Neural progenitor cell (in vitro differentiated cells): ENCODE results near the gene MRPL2. TPM values are rescaled to one million over a fixed set of nuclear protein-coding genes. Genes with fewer than 3 reads are reported as not detected.

Experiments
- DNase-seq: peaks from one replicate; pipeline ENCODE4 v3.0.0-alpha.2; 2016; ENCODE audit warnings: low spot score
- H2AFZ ChIP-seq: fragments of 200-600 bp; sonication (generic); replicated peaks from 2 replicates; pipeline ENCODE4 v1.6.1; 2016; ENCODE audit warnings: antibody characterized with exemption
- H3F3A ChIP-seq: fragments of 200-600 bp; sonication (generic); 2 replicates; pipeline ENCODE4 v1.6.1; 2016; ENCODE audit warnings: antibody characterized with exemption, low read depth
- H3K27ac ChIP-seq: fragments of 200-600 bp; sonication (generic); 2 replicates; pipeline ENCODE4 v1.5.1; 2016; ENCODE audit warnings: mild to moderate bottlenecking
- H3K27me3 ChIP-seq: fragments of 200-600 bp; sonication (generic); 2 replicates; pipeline ENCODE4 v1.6.1; 2016; ENCODE audit warnings: mild to moderate bottlenecking, moderate library complexity
- H3K36me3 ChIP-seq: fragments of 200-600 bp; sonication (generic); 2 replicates; pipeline ENCODE4 v1.5.1; 2016
- H3K4me1 ChIP-seq: fragments of 200-600 bp; sonication (generic); 2 replicates; pipeline ENCODE4 v1.6.1; 2016; ENCODE audit warnings: mixed run types
- H3K4me2 ChIP-seq: fragments of 200-600 bp; sonication (generic); 2 replicates; pipeline ENCODE4 v1.6.1; 2016
- H3K4me3 ChIP-seq: fragments of 200-600 bp; sonication (generic); 2 replicates; pipeline ENCODE4 v1.5.1; 2016
- H3K79me2 ChIP-seq: fragments of 200-600 bp; sonication (generic); 2 replicates; pipeline ENCODE4 v1.6.1; 2016; ENCODE audit warnings: low read depth
- H3K9ac ChIP-seq: fragments of 200-600 bp; sonication (generic); 2 replicates; pipeline ENCODE4 v1.6.1; 2016
- H3K9me3 ChIP-seq: fragments of 200-600 bp; sonication (generic); 2 replicates; pipeline ENCODE4 v1.5.1; 2016; ENCODE audit warnings: low read depth
- H4K20me1 ChIP-seq: fragments of 200-600 bp; sonication (generic); 2 replicates; pipeline ENCODE4 v1.6.1; 2016; ENCODE audit warnings: low read depth
- H3K27ac Mint-ChIP-seq: 3 replicates; pipeline ENCODE4 v1.8.0; 2021; ENCODE audit warnings: mixed read lengths
- H3K27me3 Mint-ChIP-seq: 2 replicates; pipeline ENCODE4 v1.8.0; 2022; ENCODE audit warnings: low read depth, mild to moderate bottlenecking, inconsistent platforms, moderate library complexity, mixed read lengths; ENCODE audit not compliant: insufficient read depth
- H3K36me3 Mint-ChIP-seq: 3 replicates; pipeline ENCODE4 v1.8.0; 2021; ENCODE audit warnings: mixed read lengths
- H3K4me1 Mint-ChIP-seq: 3 replicates; pipeline ENCODE4 v1.8.0; 2021; ENCODE audit warnings: mixed read lengths
- H3K4me3 Mint-ChIP-seq: 3 replicates; pipeline ENCODE4 v1.8.0; 2021; ENCODE audit warnings: mild to moderate bottlenecking, moderate library complexity, mixed read lengths
- H3K9me3 Mint-ChIP-seq: 3 replicates; pipeline ENCODE4 v1.8.0; 2020; ENCODE audit warnings: mixed read lengths
- EZH2 ChIP-seq: fragments of 200-600 bp; sonication (generic); IDR thresholded peaks from 2 replicates; pipeline ENCODE4 v1.6.1; 2017; ENCODE audit warnings: antibody characterized with exemption, mild to moderate bottlenecking, moderate library complexity
- EZH2phosphoT487 ChIP-seq: fragments of 200-600 bp; sonication (generic); IDR thresholded peaks from 2 replicates; pipeline ENCODE4 v1.6.1; 2017; ENCODE audit warnings: antibody characterized with exemption
- total RNA-seq: library from RNA; depleted of rRNA; stranded (reverse); fragments of >200 nt; gene quantifications from 2 replicates; pipeline ENCODE4 v1.2.3, GENCODE V29; 2015; ENCODE audit warnings: low replicate concordance
- TF ChIP-seq, protein P1 (sequence below): fragments of 200-600 bp; sonication (generic); IDR thresholded peaks from 2 replicates; pipeline ENCODE4 v1.5.1; 2017; ENCODE audit warnings: antibody characterized with exemption, mild to moderate bottlenecking

Gene MRPL2
- total RNA-seq, 1 donor from 2014 or later, result 20.7 TPM

DNA sequence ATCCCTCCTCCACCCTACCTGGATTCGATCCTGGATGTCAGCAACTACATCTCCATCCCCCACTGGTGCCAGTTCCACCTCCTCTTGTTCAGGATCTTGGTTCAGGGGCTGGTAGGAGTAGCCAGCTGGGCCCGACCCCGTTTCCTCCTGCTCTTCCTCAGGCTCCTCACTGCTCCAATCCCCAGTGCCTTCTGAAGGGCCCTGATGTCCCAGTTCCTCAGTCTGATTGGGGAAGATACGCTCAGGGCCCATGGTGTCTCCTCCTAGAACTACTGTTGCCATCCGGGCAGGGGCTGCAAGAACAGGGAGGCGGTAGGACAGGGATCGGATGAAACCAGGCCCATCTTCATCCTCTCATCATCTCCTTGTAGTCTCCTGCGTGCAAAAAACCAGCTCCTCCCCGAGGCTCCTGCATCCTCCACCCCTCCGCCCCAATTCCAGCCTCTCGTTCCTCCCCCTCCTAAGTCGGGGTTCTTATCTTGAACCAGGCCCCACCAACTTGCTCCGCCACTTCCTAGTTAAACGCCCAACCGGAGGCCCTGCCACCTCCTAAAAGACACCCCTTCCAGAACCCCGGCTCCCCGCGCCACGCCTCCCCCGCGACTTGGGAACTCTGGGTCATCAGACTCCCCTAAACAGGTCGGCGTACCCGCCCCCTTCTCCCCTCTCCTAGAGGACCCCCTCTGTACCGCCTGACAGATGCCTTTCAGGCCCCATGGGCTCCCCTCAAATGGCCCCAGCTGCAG lies 46.0 kb downstream of the MRPL2 start:
- TF ChIP-seq EZH2phosphoT487 (no peak), EZH2 (no peak)
- TF ChIP-seq, protein P1, sequence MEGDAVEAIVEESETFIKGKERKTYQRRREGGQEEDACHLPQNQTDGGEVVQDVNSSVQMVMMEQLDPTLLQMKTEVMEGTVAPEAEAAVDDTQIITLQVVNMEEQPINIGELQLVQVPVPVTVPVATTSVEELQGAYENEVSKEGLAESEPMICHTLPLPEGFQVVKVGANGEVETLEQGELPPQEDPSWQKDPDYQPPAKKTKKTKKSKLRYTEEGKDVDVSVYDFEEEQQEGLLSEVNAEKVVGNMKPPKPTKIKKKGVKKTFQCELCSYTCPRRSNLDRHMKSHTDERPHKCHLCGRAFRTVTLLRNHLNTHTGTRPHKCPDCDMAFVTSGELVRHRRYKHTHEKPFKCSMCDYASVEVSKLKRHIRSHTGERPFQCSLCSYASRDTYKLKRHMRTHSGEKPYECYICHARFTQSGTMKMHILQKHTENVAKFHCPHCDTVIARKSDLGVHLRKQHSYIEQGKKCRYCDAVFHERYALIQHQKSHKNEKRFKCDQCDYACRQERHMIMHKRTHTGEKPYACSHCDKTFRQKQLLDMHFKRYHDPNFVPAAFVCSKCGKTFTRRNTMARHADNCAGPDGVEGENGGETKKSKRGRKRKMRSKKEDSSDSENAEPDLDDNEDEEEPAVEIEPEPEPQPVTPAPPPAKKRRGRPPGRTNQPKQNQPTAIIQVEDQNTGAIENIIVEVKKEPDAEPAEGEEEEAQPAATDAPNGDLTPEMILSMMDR, result no peak
- Histone ChIP-seq H3K4me1 (peaks cover 18% of the 10 kb centered on the region), H3K36me3 (no peaks in the 10 kb centered on the region), H3F3A (peaks cover 13% of the 10 kb centered on the region), H2AFZ (peak overlapping the region; percentile 52), H3K4me3 (peak overlapping the region; percentile 82), H3K27ac (no peak overlapping the region), H3K79me2 (peaks cover 59% of the 10 kb centered on the region), H4K20me1 (peaks cover 16% of the 10 kb centered on the region), H3K9ac (peak overlapping the region; percentile 74), H3K27me3 (no peaks in the 10 kb centered on the region), H3K4me2 (peak overlapping the region; percentile 89), H3K9me3 (no peaks in the 10 kb centered on the region)
- no peak for DNase-seq
- H3K36me3 Mint-ChIP-seq, result peaks cover 18% of the 10 kb centered on the region
- peak overlapping the region; percentile 84 for H3K27ac Mint-ChIP-seq
- peaks cover 32% of the 10 kb centered on the region for H3K4me1 Mint-ChIP-seq
- peak overlapping the region; percentile 95 for H3K4me3 Mint-ChIP-seq
- H3K9me3 Mint-ChIP-seq, result no peaks in the 10 kb centered on the region
- H3K27me3 Mint-ChIP-seq, result peaks cover 4% of the 10 kb centered on the region

GRCh38 chr6:43012364-43012763 lies 46.9 kb downstream of the MRPL2 start:
- no peak for DNase-seq
- Mint-ChIP-seq H3K4me3 (peak overlapping the region; percentile 95), H3K9me3 (no peaks in the 10 kb centered on the region), H3K4me1 (peaks cover 32% of the 10 kb centered on the region), H3K27me3 (peaks cover 4% of the 10 kb centered on the region), H3K36me3 (peaks cover 22% of the 10 kb centered on the region), H3K27ac (no peak overlapping the region)
- no peak overlapping the region for H3K27ac ChIP-seq
- H3K4me1 ChIP-seq, result peaks cover 18% of the 10 kb centered on the region
- TF ChIP-seq EZH2 (no peak), EZH2phosphoT487 (no peak)
- TF ChIP-seq, protein P1, result no peak
- peak overlapping the region; percentile 82 for H3K4me3 ChIP-seq
- H3K36me3 ChIP-seq, result no peaks in the 10 kb centered on the region
- peaks cover 16% of the 10 kb centered on the region for H4K20me1 ChIP-seq
- H3K79me2 ChIP-seq, result peaks cover 54% of the 10 kb centered on the region
- no peaks in the 10 kb centered on the region for H3K27me3 ChIP-seq
- H2AFZ ChIP-seq, result no peak overlapping the region
- no peaks in the 10 kb centered on the region for H3K9me3 ChIP-seq
- peaks cover 13% of the 10 kb centered on the region for H3F3A ChIP-seq
- H3K4me2 ChIP-seq, result peak overlapping the region; percentile 89
- H3K9ac ChIP-seq, result peak overlapping the region; percentile 74

GRCh38 chr6:43011207-43011606 lies 48.0 kb downstream of the MRPL2 start:
- Histone ChIP-seq H3K79me2 (peaks cover 43% of the 10 kb centered on the region), H3K4me3 (no peak overlapping the region), H3K9ac (no peak overlapping the region), H2AFZ (no peak overlapping the region), H3K4me1 (peaks cover 16% of the 10 kb centered on the region), H3K27ac (no peak overlapping the region), H4K20me1 (peaks cover 16% of the 10 kb centered on the region), H3F3A (peaks cover 13% of the 10 kb centered on the region), H3K36me3 (no peaks in the 10 kb centered on the region), H3K9me3 (no peaks in the 10 kb centered on the region), H3K4me2 (no peak overlapping the region), H3K27me3 (no peaks in the 10 kb centered on the region)
- peak; percentile 15 for DNase-seq
- Mint-ChIP-seq H3K36me3 (peaks cover 24% of the 10 kb centered on the region), H3K27me3 (peaks cover 4% of the 10 kb centered on the region), H3K4me3 (no peak overlapping the region), H3K4me1 (peaks cover 32% of the 10 kb centered on the region), H3K27ac (no peak overlapping the region), H3K9me3 (no peaks in the 10 kb centered on the region)
- TF ChIP-seq, protein P1, result no peak
- no peak for TF ChIP-seq EZH2phosphoT487
- TF ChIP-seq EZH2, result no peak
